Stimulated activated CD8-positive, alpha-beta memory T cell treated with anti-CD3 and anti-CD28 coated beads, Interleukin-12 subunit alpha, Interleukin-12 subunit beta, amount 100 ng/mL, for 24 hours (primary cell): Measurements from ENCODE around the gene UBE2G1.

Experiments used
- DNase-seq: peaks from one replicate; pipeline ENCODE4 v3.0.0-alpha.2; 2020; ENCODE audit errors: extremely low read depth

UBE2G1 gene

GRCh38 chr17:4248504-4249277, 117.8 kb downstream of the UBE2G1 start:
- no peak for DNase-seq

GRCh38 chr17:4247971-4248388, 118.5 kb downstream of the UBE2G1 start:
- DNase-seq: no peak

- DNase-seq: no peak
Observed at GRCh38 chr17:4247361-4247970, 119.0 kb downstream of the UBE2G1 start.

DNA sequence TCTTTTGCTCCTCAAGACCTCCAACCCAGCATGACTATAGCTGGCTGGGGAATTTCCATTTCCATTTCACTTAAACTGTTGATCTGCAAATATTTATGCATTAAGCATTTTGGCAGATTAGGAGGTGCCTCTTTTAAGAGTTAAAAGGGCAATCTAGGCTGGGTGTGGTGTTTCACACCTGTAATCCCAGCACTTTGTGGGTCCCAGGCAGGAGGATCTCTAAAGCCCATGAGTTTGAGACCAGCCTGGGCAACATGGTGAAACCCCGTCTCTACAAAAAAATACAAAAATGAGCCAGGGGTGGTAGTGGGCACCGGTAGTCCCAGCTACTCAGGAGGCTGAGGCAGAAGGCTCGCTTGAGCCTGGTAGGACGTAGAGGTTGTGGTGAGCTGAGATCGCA, 119.8 kb downstream of the UBE2G1 start:
- DNase-seq: no peak

GRCh38 chr17:4241535-4241934, 124.9 kb downstream of the UBE2G1 start:
- no peak for DNase-seq

DNA sequence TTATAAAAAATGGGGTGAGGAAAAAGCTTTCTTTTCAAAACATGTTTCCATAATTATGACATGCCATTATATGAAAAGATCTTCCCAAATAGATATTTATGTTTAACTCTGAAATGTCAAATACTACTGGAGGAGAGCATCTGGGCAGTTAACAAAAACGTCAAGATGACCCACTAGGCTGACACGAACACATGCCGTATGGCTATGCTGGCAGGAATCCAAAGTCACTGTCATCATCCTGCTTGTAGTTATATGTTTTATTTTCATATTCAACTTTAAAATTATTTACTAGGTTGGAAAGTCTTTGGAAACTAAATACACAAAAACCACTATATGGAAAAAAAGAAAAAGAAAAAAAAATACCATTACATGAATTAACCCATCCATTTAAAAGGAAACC, 130.0 kb downstream of the UBE2G1 start:
- DNase-seq: no peak

- DNase-seq: no peak
Observed at GRCh38 chr17:4235372-4236279, 130.8 kb downstream of the UBE2G1 start.

- no peak for DNase-seq
Observed at GRCh38 chr17:4234401-4234800, 132.1 kb downstream of the UBE2G1 start.

GRCh38 chr17:4233668-4234258, 132.7 kb downstream of the UBE2G1 start:
- DNase-seq: no peak

- no peak for DNase-seq
Observed at GRCh38 chr17:4232168-4232813, 134.2 kb downstream of the UBE2G1 start.

- DNase-seq: no peak
Observed at GRCh38 chr17:4229627-4230541, 136.6 kb downstream of the UBE2G1 start.

GRCh38 chr17:4221899-4222659, 144.4 kb downstream of the UBE2G1 start:
- DNase-seq: no peak

- DNase-seq: no peak
Observed at GRCh38 chr17:4221163-4221562, 145.3 kb downstream of the UBE2G1 start.

DNA sequence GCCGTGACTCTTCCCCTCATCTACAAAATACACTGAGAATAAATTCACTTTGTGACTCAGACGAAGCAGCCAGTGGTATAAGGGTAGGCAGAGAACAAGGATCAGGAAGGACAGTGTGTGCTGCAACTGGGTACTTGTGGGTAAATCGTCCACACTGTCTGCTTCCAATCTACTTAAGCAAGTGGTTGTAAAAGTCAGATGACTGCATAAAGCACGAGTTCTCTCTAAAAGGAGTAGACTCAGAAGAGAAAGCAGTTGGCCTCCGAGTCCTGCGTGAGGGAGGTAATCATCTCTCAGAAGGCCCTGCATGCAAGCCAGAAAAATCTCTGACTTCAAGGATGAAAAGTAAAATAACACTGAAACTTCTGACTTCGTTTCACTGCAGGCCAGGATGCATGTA, 145.8 kb downstream of the UBE2G1 start:
- no peak for DNase-seq
